ENCODE data around the gene ZNF555. TPM values are rescaled to one million over a fixed set of nuclear protein-coding genes. Genes with fewer than 3 reads are reported as not detected.
"Not testable (repeated sequence)": the region's sequence is repeated elsewhere in the genome, so short reads cannot be mapped to it uniquely, and the experiment has no call there.

The ZNF555 gene
- total RNA-seq: 10 to 100 TPM in 3 of 4 donors, 1 to 10 TPM in 1; 4.6 to 22.7 (median 17.7) TPM

DNA sequence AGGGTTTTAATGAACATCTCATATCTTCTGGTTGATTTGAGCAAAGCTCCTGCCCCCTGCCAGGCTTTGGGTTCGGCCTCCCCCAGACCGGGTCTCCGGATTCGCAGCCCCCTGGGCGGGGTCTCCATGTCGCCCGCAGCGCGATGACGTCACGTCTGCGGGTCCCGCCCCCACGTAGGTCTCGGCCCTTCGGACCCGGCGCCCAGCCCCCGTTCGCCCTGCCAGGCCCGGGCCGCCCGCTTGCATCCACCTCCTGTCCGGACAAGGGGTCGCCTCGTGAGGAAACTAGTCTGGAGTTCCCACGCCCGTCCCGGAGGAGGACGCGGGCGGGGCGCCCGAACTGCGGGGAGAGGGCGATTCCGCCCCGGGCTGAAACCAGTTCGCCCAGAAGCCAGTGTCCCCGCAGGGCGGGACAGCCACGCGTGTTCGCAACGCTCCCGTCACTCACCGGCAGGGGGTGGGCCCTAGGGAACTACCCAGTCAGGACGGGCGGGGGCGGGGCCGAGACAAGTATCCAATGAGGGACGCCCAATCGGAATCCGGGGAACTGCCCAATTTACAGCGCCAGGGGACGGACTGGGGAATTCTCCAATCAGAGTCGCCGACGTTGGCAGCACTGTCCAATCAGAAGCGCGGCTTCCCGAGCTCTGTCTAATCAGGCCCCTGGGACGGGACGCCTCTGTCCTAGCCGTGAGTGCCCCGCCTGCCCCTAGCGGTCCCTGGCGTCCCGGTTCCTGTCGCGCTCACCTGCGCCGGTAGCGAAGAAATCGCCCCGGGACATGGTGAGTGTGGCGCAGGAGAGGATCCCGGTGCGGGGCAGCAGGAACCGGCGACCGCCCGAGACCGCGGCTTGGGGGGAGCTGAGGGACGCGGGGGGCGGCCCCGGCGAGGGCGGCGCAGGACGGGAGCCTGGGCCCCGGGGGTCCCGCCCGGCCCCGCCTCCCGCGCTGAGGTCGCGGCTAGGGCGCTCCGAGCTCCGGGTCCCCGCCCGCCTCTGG is at the start of gene ZNF555:
Gene ZNF555, plus strand, starts transcription at position 682 of the 998 bp plus-strand sequence. Its CDS starts 98 bp downstream, at position 780.
- peak; percentile 99 to 100 for DNase-seq
- Histone ChIP-seq H3K9me3 (no peaks in the 10 kb centered on the region), H3K4me1 (no peaks in the 10 kb centered on the region), H3K4me3 (peak within 1 kb of the TSS; percentile 89 to 94), H3K27me3 (no peaks in the 10 kb centered on the region), H3K36me3 (no peaks in the 10 kb centered on the region), H3K27ac (peak within 1 kb of the TSS; percentile 81 to 89)
- intact Hi-C loops (cut with DNase I; ENCODE audit: low total_unique reads): no loop called here
- TF ChIP-seq POLR2A (IDR thresholded peaks at IDR 0.05): peak in 1 of 2 donors; percentile 50
- TF ChIP-seq CTCF (IDR thresholded peaks at IDR 0.05): peak; percentile 47 to 71 (median 57)

DNA sequence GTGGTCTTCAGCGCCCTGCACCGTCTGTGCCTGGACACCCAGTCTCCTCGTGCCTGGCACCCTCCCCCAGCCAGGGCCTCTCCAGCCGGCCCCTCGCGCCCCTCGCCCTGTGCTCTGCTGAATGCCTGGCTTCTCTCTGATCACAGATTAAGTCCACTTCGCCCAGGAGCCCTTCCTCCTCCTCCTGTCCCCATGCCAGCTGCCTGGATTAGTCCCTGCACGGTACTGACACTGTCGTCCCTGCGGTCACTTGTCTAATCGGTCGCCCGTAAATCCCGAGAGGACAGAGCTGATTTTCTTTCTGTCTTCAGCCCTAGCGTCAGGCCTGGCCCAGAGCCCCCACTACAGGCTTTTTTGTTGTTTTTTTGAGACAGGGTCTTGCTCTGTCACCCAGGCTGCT is 49.4 kb upstream of the ZNF555 start:
- Histone ChIP-seq H3K9me3 (no peaks in the 10 kb centered on the region), H3K36me3 (no peaks in the 10 kb centered on the region), H3K27me3 (no peaks in the 10 kb centered on the region), H3K27ac (no peak overlapping the region), H3K4me3 (no peak overlapping the region), H3K4me1 (no peaks in the 10 kb centered on the region)
- no peak for DNase-seq
- TF ChIP-seq CTCF (IDR thresholded peaks at IDR 0.05): no peak
- intact Hi-C loops (cut with DNase I; ENCODE audit: low total_unique reads): no loop called here

- H3K36me3 ChIP-seq; DNase-seq; H3K27me3 ChIP-seq; H3K4me3 ChIP-seq; H3K4me1 ChIP-seq; intact Hi-C loops (cut with DNase I; ENCODE audit: low total_unique reads); H3K27ac ChIP-seq; H3K9me3 ChIP-seq: not testable (repeated sequence)
These were observed 48.6 kb upstream of the ZNF555 start for GRCh38 chr19:2792666-2793065.

- intact Hi-C loops (cut with DNase I; ENCODE audit: low total_unique reads): no loop called here
- H3K27ac ChIP-seq: no peak overlapping the region
- DNase-seq: no peak
- H3K4me1 ChIP-seq: no peaks in the 10 kb centered on the region
- H3K36me3 ChIP-seq: no peaks in the 10 kb centered on the region
- H3K4me3 ChIP-seq: no peak overlapping the region
- no peaks in the 10 kb centered on the region for H3K9me3 ChIP-seq
- no peaks in the 10 kb centered on the region for H3K27me3 ChIP-seq
- TF ChIP-seq CTCF (IDR thresholded peaks at IDR 0.05): no peak
- no peak for TF ChIP-seq POLR2A (IDR thresholded peaks at IDR 0.05)
These were observed 48.1 kb upstream of the ZNF555 start for GRCh38 chr19:2793126-2793525.

DNA sequence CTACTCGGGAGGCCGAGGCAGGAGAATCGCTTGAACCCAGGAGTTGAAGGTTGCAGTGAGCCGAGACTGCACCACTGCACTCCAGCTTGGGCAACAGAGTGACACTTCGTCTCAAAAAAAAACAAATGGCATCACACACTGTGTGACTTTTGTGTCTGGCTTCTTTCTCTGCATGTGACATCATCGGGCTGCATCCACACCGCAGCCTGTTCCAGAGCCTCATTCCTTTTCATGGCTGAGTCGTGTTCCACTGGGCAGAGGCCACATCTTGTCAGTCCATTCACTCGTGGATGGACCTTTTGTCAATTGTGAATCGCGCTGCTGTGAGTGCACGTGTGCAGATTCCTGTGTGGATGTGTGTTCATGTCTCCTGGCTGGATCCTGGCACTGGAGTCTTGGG is 47.7 kb upstream of the ZNF555 start:
- Histone ChIP-seq H3K36me3 (no peaks in the 10 kb centered on the region), H3K27me3 (no peaks in the 10 kb centered on the region), H3K4me1 (no peaks in the 10 kb centered on the region), H3K9me3 (no peaks in the 10 kb centered on the region), H3K27ac (no peak overlapping the region), H3K4me3 (no peak overlapping the region)
- no peak for TF ChIP-seq POLR2A (IDR thresholded peaks at IDR 0.05)
- no peak for TF ChIP-seq CTCF (IDR thresholded peaks at IDR 0.05)
- no peak for DNase-seq
- intact Hi-C loops (cut with DNase I; ENCODE audit: low total_unique reads): no loop called here

All from uterus (tissue), 4 donors.